Heart left ventricle (tissue), 13 donors: Measurements from ENCODE around the gene WDR93.
A peak's percentile ranks its signal among the peaks of the same experiment; 100 is the strongest.

Source experiments
- POLR2A ChIP-seq, 2 donors: fragments of 450-650 bp; IDR thresholded peaks; one replicate each; pipeline ENCODE4 v1.6.1; 2017; ENCODE audit warnings: antibody characterized with exemption in 2 of 2, mild to moderate bottlenecking in 2 of 2, moderate library complexity in 2 of 2
- TF ChIP-seq, protein P1 (sequence below), 12 donors: fragments of 200-600 bp; sonication (generic) in 4 of 12; IDR thresholded peaks; one replicate each; pipeline versions ENCODE4 v1.5.0 to v1.8.0; 2018 to 2022; ENCODE audit warnings: antibody characterized with exemption in 12 of 12, mild to moderate bottlenecking in 5 of 12
- donor health status: ischemic (EF 13 %, LVEDD 7.1; RV severe dilation, severe dysfunction).
- donor health status: DM: no; HTN: yes; CAD: no.
- donor health status: DM: no; HTN: no; CAD: no.
- donor health status: ischemic (EF 25% LVEDD 6.9; RV normal size, moderate dysfunction).
- donor health status: ischemic (EF 25% LVEDD 5.7; RV mildly dilated, moderate dysfunction).
- donor health status: ischemic (EF 35%, LVEDD 5.7; RV mildly dilated, moderate dysfunction).
- donor health status: nonischemic (EF 11% LVEDD 7.7; RV severe dilation, severe dysfunction).
- donor health status: DM: yes; HTN: yes; CAD: no.
- donor health status: PGD.
- donor health status: ischemic (EF 29% LVEDD 5.4; RV normal size, mild dysfunction).
- donor health status: nonischemic (EF 23%, LVEDD 6.1; RV moderate dilation, normal function).

DNA sequence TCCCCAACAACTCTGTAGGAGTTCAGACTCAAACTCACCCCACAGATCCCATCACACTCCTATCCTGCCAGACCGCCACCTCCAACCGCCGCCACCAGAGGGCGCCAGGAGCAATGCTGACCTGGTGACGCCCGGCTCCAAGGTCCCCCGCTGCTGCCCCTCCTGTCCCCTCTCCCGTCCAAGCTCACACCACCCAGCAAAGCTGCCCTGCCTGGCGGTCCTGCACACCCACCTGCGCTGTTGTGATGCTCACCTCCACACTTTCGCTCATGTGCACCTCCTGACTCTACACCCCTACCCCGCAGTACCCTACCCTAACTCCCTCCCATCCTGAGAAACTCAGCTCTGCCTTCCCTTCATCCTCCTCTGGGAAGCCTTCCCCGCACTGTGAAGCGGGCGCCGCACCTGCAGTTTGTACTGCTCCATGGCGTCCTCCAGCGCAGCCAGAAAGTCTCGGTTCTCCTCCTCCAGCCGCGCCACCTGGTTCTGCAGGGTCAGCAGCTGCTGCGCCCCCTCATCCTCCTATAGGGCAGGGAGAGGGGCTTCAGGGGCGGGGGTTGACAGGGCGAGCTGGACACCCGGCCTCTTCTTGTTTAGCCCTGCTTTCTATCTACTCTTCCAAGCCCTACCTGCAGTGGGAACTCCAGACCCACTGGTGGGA is 43.3 kb upstream of the WDR93 start:
- TF ChIP-seq, protein P1, sequence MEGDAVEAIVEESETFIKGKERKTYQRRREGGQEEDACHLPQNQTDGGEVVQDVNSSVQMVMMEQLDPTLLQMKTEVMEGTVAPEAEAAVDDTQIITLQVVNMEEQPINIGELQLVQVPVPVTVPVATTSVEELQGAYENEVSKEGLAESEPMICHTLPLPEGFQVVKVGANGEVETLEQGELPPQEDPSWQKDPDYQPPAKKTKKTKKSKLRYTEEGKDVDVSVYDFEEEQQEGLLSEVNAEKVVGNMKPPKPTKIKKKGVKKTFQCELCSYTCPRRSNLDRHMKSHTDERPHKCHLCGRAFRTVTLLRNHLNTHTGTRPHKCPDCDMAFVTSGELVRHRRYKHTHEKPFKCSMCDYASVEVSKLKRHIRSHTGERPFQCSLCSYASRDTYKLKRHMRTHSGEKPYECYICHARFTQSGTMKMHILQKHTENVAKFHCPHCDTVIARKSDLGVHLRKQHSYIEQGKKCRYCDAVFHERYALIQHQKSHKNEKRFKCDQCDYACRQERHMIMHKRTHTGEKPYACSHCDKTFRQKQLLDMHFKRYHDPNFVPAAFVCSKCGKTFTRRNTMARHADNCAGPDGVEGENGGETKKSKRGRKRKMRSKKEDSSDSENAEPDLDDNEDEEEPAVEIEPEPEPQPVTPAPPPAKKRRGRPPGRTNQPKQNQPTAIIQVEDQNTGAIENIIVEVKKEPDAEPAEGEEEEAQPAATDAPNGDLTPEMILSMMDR (IDR thresholded peaks at IDR 0.05) = peak; percentile 71 to 92 (median 77)
- TF ChIP-seq POLR2A (IDR thresholded peaks at IDR 0.05) = no peak
